SK-N-SH (cell line): ENCODE data around the gene PRRC2B. TPM values are rescaled to one million over a fixed set of nuclear protein-coding genes. Genes with fewer than 3 reads are reported as not detected.

ENCODE experiments used
- CTCF ChIA-PET: fragments of 300-600, 350-600 bp; formaldehyde crosslinking; extraction: SDS; loops from one replicate; lab custom pipeline; 2021; lab: Yijun Ruan, JAX
- POLR2A ChIA-PET: fragments of 350-600 bp; sonication (Branson Sonifier 250); formaldehyde crosslinking; extraction: SDS; loops from one replicate; lab custom pipeline; 2020; ENCODE audit warnings: antibody characterized with exemption, inconsistent platforms; lab: Yijun Ruan, JAX
- DNase-seq: peaks from one replicate; pipeline ENCODE4 v3.0.0; 2012
- H2AFZ ChIP-seq: fragments of 200-600 bp; sonication (generic); 2 replicates; pipeline ENCODE4 v1.8.1; 2016; ENCODE audit warnings: antibody characterized with exemption, mild to moderate bottlenecking, low read depth
- H3F3A ChIP-seq: fragments of 200-600 bp; sonication (generic); replicated peaks from 2 replicates; pipeline ENCODE3; 2016; ENCODE audit warnings: antibody characterized with exemption, mild to moderate bottlenecking; ENCODE audit not compliant: insufficient read depth
- H3K27ac ChIP-seq, 2 experiments: fragments of 200-500 bp in 1 of 2; fragments of 200-600 bp in 1 of 2; sonication (Bioruptor generic) in 1 of 2; sonication (generic), shearing (Covaris generic) in 1 of 2; 2 replicates each; pipeline versions ENCODE4 v1.5.1 to v1.6.1; 2014 to 2016; ENCODE audit warnings: low read depth in 2 of 2, inconsistent platforms in 1 of 2, low read length in 1 of 2, mild to moderate bottlenecking in 1 of 2, mixed read lengths in 1 of 2
- H3K27me3 ChIP-seq: fragments of 200-600 bp; sonication (generic), shearing (Covaris generic); 2 replicates; pipeline ENCODE4 v1.6.1; 2016; ENCODE audit warnings: mixed run types; ENCODE audit not compliant: insufficient read depth
- H3K36me3 ChIP-seq, 2 experiments: fragments of 200-500 bp in 1 of 2; fragments of 200-600 bp in 1 of 2; sonication (Bioruptor generic) in 1 of 2; sonication (generic) in 1 of 2; replicated peaks in 1 of 2; 2 replicates each; pipeline versions ENCODE3 to v1.5.1; 2014 to 2016; ENCODE audit warnings: low read length in 1 of 2, mild to moderate bottlenecking in 1 of 2; ENCODE audit not compliant: insufficient read depth in 2 of 2, control insufficient read depth in 1 of 2
- H3K4me1 ChIP-seq, 2 experiments: fragments of 200-500 bp in 1 of 2; fragments of 200-600 bp in 1 of 2; sonication (Bioruptor generic) in 1 of 2; sonication (generic), shearing (Covaris generic) in 1 of 2; 2 replicates each; pipeline versions ENCODE4 v1.5.1 to v1.6.1; 2014 to 2016; ENCODE audit warnings: low read depth in 1 of 2, low read length in 1 of 2, mixed run types in 1 of 2; ENCODE audit not compliant: insufficient read depth in 2 of 2, control insufficient read depth in 1 of 2
- H3K4me2 ChIP-seq: fragments of 200-600 bp; sonication (generic), shearing (Covaris generic); 2 replicates; pipeline ENCODE4 v1.6.1; 2017; ENCODE audit warnings: mixed run types
- H3K4me3 ChIP-seq, 2 experiments: fragments of 200-500 bp in 1 of 2; fragments of 200-600 bp in 1 of 2; sonication (Bioruptor generic) in 1 of 2; sonication (generic), shearing (Covaris generic) in 1 of 2; 2 replicates each; pipeline versions ENCODE4 v1.5.1 to v1.8.1; 2014 to 2016; ENCODE audit warnings: low read depth in 2 of 2, inconsistent platforms in 1 of 2, low read length in 1 of 2, mild to moderate bottlenecking in 1 of 2, mixed read lengths in 1 of 2, moderate library complexity in 1 of 2
- H3K79me2 ChIP-seq: fragments of 200-600 bp; sonication (generic); 2 replicates; pipeline ENCODE4 v1.8.1; 2017; ENCODE audit warnings: mild to moderate bottlenecking; ENCODE audit not compliant: insufficient read depth
- H3K9ac ChIP-seq: fragments of 200-600 bp; sonication (generic); 2 replicates; pipeline ENCODE4 v1.6.1; 2017; ENCODE audit warnings: mixed run types
- H3K9me2 ChIP-seq: fragments of 200-600 bp; sonication (generic); 2 replicates; pipeline ENCODE4 v1.6.1; 2017; ENCODE audit warnings: mixed run types
- H3K9me3 ChIP-seq: fragments of 200-600 bp; sonication (generic); 2 replicates; pipeline ENCODE4 v1.6.1; 2017; ENCODE audit warnings: mixed run types, mild to moderate bottlenecking, moderate library complexity
- H4K20me1 ChIP-seq: fragments of 200-600 bp; sonication (generic); 2 replicates; pipeline ENCODE4 v1.6.1; 2017; ENCODE audit warnings: mild to moderate bottlenecking, mixed run types; ENCODE audit not compliant: insufficient read depth
- CHD2 ChIP-seq: fragments of 150-350 bp; IDR thresholded peaks from 2 replicates; pipeline ENCODE4 v1.6.1; 2018; ENCODE audit warnings: low read length; ENCODE audit not compliant: partially characterized antibody
- ELF1 ChIP-seq: IDR thresholded peaks from 2 replicates; pipeline ENCODE4 v1.4.0; 2012
- EP300 ChIP-seq, 2 experiments: IDR thresholded peaks; 2 replicates each; pipeline versions ENCODE4 v1.4.0 to v1.6.1; 2012; ENCODE audit warnings: borderline replicate concordance in 1 of 2, low read depth in 1 of 2, low read length in 1 of 2
- EZH2phosphoT487 ChIP-seq: fragments of 200-600 bp; sonication (generic); IDR thresholded peaks from 2 replicates; pipeline ENCODE4 v1.6.1; 2017; ENCODE audit warnings: low read depth, mixed run types, mild to moderate bottlenecking, antibody characterized with exemption, moderate library complexity, borderline replicate concordance
- FOSL2 ChIP-seq: IDR thresholded peaks from 2 replicates; pipeline ENCODE4 v1.4.0; 2012; ENCODE audit warnings: low read depth, mild to moderate bottlenecking, moderate library complexity, borderline replicate concordance
- FOXJ3 ChIP-seq: sonication (generic); formaldehyde crosslinking; IDR thresholded peaks from 2 replicates; pipeline ENCODE4 v1.5.1; 2020; ENCODE audit warnings: mild to moderate bottlenecking, missing genetic modification reagents
- GABPA ChIP-seq: IDR thresholded peaks from 2 replicates; pipeline ENCODE4 v1.4.0; 2012; ENCODE audit warnings: low read depth, mild to moderate bottlenecking
- IRF3 ChIP-seq: fragments of 150-350 bp; IDR thresholded peaks from 2 replicates; pipeline ENCODE4 v1.6.1; 2016; ENCODE audit warnings: mild to moderate bottlenecking, low read depth, low read length
- NFIC ChIP-seq: IDR thresholded peaks from 2 replicates; pipeline ENCODE4 v1.4.0; 2012; ENCODE audit warnings: borderline replicate concordance
- PBX3 ChIP-seq: IDR thresholded peaks from 2 replicates; pipeline ENCODE4; 2012
- POLR2AphosphoS5 ChIP-seq: IDR thresholded peaks from 2 replicates; pipeline ENCODE4 v1.6.1; 2012; ENCODE audit warnings: low read depth, low read length
- RCOR1 ChIP-seq: fragments of 150-350 bp; IDR thresholded peaks from 2 replicates; pipeline ENCODE4 v1.6.1; 2017; ENCODE audit warnings: antibody characterized with exemption, low read length
- RFX5 ChIP-seq: IDR thresholded peaks from 2 replicates; pipeline ENCODE4 v1.6.1; 2012; ENCODE audit warnings: mild to moderate bottlenecking, improper control_type of control experiment, low read length
- RXRA ChIP-seq: IDR thresholded peaks from 2 replicates; pipeline ENCODE4 v1.4.0; 2012; ENCODE audit warnings: low read depth, mild to moderate bottlenecking, borderline replicate concordance
- SIN3A ChIP-seq: IDR thresholded peaks from 2 replicates; pipeline ENCODE4 v1.6.1; 2012; ENCODE audit warnings: low read depth, mild to moderate bottlenecking, low read length, moderate library complexity, borderline replicate concordance
- SMC3 ChIP-seq: IDR thresholded peaks from 2 replicates; pipeline ENCODE4 v1.6.1; 2012; ENCODE audit warnings: low read depth, low read length, improper control_type of control experiment
- TAF1 ChIP-seq: IDR thresholded peaks from 2 replicates; pipeline ENCODE4 v1.6.1; 2012; ENCODE audit warnings: low read depth, mild to moderate bottlenecking, low read length, moderate library complexity, borderline replicate concordance
- USF1 ChIP-seq: IDR thresholded peaks from 2 replicates; pipeline ENCODE4 v1.4.0; 2012; ENCODE audit warnings: low read depth, borderline replicate concordance
- YY1 ChIP-seq: IDR thresholded peaks from 2 replicates; pipeline ENCODE4 v1.4.0; 2012; ENCODE audit warnings: low read depth, mild to moderate bottlenecking
- ZBTB33 ChIP-seq: IDR thresholded peaks from 2 replicates; pipeline ENCODE4 v1.4.0; 2012; ENCODE audit warnings: low read depth, borderline replicate concordance
- WGBS: methylation state at CpG from one replicate; pipeline ENCODE4 v1.1.6; 2017; ENCODE audit warnings: low lambda C conversion rate; 5-methylcytosine and 5-hydroxymethylcytosine counted together
- polyA plus RNA-seq, 3 experiments: library from polyadenylated mRNA; depleted of rRNA; stranded (reverse); fragments of >200 nt; gene quantifications; 2 replicates each; pipeline ENCODE4 v1.2.3, GENCODE V29; 2012

PRRC2B gene
- polyA plus RNA-seq, 1 of the 3 experiments (the other 2 are of a cell fraction), result 26.3 TPM

DNA sequence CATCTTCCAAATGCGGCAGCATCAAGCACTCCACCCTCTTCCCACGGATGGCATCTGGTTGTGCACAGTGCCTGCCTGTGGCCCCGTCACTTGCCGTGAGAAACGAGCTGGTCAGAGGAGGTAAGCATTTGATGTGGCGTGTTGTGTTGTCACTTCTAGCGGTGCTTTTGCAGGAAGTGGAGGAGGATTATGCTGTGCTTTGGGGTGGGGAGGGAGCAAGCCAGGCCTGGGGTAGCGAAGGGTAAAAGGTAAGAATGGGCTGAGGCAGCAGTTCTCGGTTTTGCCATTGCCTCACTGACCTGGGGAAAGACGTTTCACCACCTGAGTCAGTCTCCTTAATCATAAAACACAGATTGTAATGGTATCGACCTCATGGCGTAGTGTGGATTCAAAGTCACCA lies 106.5 kb downstream of the PRRC2B start:
- Histone ChIP-seq H3F3A (peaks cover 38% of the 10 kb centered on the region), H3K9me2 (no peaks in the 10 kb centered on the region), H3K27ac (no peak overlapping the region), H3K4me2 (no peak overlapping the region), H3K9ac (no peak overlapping the region), H3K36me3 (peaks cover 23 to 51% of the 10 kb centered on the region in 2 experiments), H3K4me1 (peaks cover 3 to 16% of the 10 kb centered on the region in 2 experiments; a peak in 1 of 4 replicates), H3K79me2 (peaks cover 23% of the 10 kb centered on the region), H3K4me3 (no peak overlapping the region), H2AFZ (no peak overlapping the region), H3K9me3 (no peaks in the 10 kb centered on the region), H4K20me1 (0 out of 2 replicates have a peak, but pooled peaks cover 4% of the 10 kb centered on the region), H3K27me3 (no peaks in the 10 kb centered on the region)
- WGBS, result 92% methylated on average over 11 of the region's 12 CpGs
- DNase-seq, result no peak
- TF ChIP-seq ZBTB33 (no peak), POLR2AphosphoS5 (no peak), USF1 (no peak), SIN3A (no peak), CHD2 (no peak), RFX5 (no peak), RCOR1 (no peak), FOSL2 (no peak)
- POLR2A ChIA-PET, result no interaction called here
- CTCF ChIA-PET, result interaction anchor here (1.2 to 2.0 kb wide), 2 partner anchors 12 to 22 kb away, joined by 3 to 11 read pairs; no protein-coding TSS in a partner anchor

DNA sequence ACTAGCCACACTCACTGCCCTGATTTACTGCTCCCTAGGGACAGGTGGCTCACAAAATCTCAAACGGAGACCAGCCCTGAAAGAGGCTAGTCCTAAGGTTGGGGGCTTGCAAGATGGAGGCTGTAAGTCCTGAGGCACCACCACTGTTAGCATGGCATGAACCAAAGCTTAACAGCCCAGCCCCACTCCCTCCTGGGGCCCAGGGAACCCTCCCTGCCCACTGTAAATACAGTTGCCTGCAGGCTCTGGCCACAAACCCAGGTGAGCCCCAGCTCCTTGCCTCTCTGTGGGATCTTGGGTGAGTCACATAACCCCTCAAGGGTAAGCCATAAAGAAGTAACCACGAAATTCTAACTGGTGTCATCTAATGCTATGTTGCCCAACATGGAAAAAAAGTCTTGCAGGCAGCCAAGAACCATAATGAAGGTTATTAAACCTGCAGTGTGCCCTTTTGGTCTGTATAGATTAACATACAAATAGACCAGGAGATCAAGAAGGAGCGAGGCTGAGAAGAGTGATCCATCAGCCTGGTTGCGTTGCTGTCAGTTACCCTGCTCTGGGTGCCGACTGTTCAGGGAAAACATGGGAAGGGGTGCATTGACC lies 107.2 kb downstream of the PRRC2B start:
- no peak for DNase-seq
- ChIA-PET POLR2A (no interaction called here), CTCF (interaction anchor here (2.0 kb wide), 1 partner anchor 22 kb away, joined by 11 read pairs; no protein-coding TSS in a partner anchor)
- Histone ChIP-seq H3K9ac (no peak overlapping the region), H3K9me3 (no peaks in the 10 kb centered on the region), H3F3A (peaks cover 38% of the 10 kb centered on the region), H3K36me3 (peaks cover 21 to 47% of the 10 kb centered on the region in 2 experiments), H3K27ac (no peak overlapping the region), H4K20me1 (0 out of 2 replicates have a peak, but pooled peaks cover 1% of the 10 kb centered on the region), H3K4me2 (no peak overlapping the region), H3K4me3 (no peak overlapping the region), H3K27me3 (no peaks in the 10 kb centered on the region), H3K9me2 (no peaks in the 10 kb centered on the region), H3K4me1 (peaks cover 3 to 16% of the 10 kb centered on the region in 2 experiments; a peak in 1 of 4 replicates), H3K79me2 (peaks cover 25% of the 10 kb centered on the region), H2AFZ (no peak overlapping the region)
- 77% methylated on average over 5 of the region's 5 CpGs for WGBS
- no peak for TF ChIP-seq TAF1
- TF ChIP-seq EZH2phosphoT487, result no peak
- no peak for TF ChIP-seq YY1
- TF ChIP-seq GABPA, result no peak
- no peak for TF ChIP-seq EP300 (IDR thresholded peaks at IDR 0.05; ENCODE audit: borderline replicate concordance in 1 of 2, low read depth in 1 of 2, low read length in 1 of 2)
- no peak for TF ChIP-seq SMC3
- no peak for TF ChIP-seq RCOR1
- no peak for TF ChIP-seq PBX3
- TF ChIP-seq NFIC, result no peak
- TF ChIP-seq ELF1, result no peak
- no peak for TF ChIP-seq ZBTB33
- TF ChIP-seq FOXJ3 (CRISPR knock-in tag), result no peak
- TF ChIP-seq IRF3, result no peak
- no peak for TF ChIP-seq RXRA
